Cardiac fibroblast (primary cell): ENCODE data around the gene PGA5.

Source experiments
- DNase-seq, 2 donors: peaks; one replicate each; pipeline versions ENCODE4 v3.0.0 to v3.0.0-alpha.2; 2010; ENCODE audit warnings: low read depth in 2 of 2
- H3K4me3 ChIP-seq, 2 donors: replicated peaks in 1 of 2; 1 replicate in 1 of 2; 2 replicates in 1 of 2; pipeline ENCODE4 v1.5.1; 2011; ENCODE audit warnings: low read depth in 2 of 2, low read length in 2 of 2, mild to moderate bottlenecking in 2 of 2, moderate library complexity in 1 of 2
- CTCF ChIP-seq: IDR thresholded peaks from one replicate; pipeline ENCODE4 v1.5.1; 2011; ENCODE audit warnings: low read depth, mild to moderate bottlenecking, low read length, inconsistent platforms

The PGA5 gene

DNA sequence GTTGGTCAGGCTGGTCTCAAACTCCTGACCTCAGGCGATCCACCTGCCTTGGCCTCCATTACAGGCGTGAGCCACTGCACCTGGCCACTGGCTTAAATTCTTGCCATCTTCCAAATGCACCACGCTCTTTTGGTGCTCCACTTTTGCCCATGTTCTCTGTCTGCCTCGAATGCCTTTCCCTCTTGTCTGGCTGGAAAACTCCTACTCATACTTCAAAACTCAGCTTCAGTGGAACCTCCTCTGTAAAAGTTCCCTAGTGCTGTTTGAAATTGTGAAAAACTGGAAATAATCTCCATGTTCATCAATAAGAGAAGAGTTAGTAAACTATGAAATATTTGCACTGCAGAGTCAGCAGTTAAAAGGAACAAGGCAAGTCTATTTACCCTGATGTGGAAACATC, 42.6 kb downstream of the PGA5 start:
- no peak for TF ChIP-seq CTCF
- DNase-seq: no peak
- no peak overlapping the region for H3K4me3 ChIP-seq

GRCh38 chr11:61287338-61287977, 46.5 kb downstream of the PGA5 start:
- H3K4me3 ChIP-seq: no peak overlapping the region
- DNase-seq: no peak
- TF ChIP-seq CTCF: no peak

DNA sequence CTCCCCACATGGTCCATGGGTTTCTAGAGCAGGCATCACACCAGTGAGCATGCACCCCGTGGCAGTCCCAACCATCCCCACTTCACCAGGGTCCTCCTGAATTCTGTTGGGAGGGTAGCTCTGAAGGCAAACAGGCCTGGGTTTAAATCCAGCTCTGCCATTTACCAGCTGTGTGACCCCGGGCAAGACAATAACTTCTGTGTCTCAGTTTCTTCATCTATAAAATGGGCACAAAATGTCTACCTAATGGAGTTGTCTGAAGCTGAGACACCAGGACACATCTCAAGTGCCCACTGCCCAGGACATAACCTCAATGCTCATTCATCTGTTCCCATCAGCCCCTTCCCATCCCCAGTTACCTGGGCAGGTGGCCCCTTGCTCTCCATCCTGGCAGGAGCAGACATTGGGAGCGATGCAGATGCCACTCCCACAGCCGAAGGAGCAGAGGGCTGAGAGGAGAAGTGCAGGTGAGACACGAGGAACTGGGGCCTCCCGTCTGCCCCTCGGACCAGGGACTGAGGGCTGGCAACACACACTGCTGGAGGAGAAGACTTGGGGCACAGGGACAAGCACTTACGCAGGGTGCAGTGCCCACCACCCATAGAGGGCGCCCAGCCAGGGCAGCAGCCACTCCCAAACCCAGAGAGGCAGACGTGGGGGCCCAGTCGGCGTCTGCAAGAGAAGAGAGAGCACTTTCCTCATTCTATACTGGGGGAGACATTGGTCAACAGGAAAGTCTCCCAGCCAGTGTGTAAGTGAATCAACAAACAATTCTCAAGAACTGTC, 50.1 kb downstream of the PGA5 start:
- no peak for TF ChIP-seq CTCF
- no peak for DNase-seq
- no peak overlapping the region for H3K4me3 ChIP-seq

DNA sequence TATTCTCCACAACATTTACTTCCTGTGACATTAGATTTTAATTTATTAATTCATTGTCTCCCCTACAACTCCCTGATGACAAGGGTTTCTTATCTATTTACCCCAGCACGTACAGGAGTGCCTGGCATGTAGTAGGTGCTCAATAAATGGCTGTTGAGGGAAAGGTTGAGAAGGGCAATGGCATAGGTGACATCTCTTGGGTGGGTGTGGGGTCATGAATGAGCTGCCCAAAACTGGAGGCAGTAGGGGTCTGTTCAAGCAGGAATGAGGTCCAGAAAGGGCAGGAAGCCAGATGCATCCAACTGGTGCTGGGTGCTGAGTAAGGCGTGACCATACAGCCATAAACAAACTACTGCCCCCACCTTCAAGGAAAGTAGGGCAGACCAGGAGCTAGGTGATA, 51.4 kb downstream of the PGA5 start:
- TF ChIP-seq CTCF: no peak
- DNase-seq: no peak

DNA sequence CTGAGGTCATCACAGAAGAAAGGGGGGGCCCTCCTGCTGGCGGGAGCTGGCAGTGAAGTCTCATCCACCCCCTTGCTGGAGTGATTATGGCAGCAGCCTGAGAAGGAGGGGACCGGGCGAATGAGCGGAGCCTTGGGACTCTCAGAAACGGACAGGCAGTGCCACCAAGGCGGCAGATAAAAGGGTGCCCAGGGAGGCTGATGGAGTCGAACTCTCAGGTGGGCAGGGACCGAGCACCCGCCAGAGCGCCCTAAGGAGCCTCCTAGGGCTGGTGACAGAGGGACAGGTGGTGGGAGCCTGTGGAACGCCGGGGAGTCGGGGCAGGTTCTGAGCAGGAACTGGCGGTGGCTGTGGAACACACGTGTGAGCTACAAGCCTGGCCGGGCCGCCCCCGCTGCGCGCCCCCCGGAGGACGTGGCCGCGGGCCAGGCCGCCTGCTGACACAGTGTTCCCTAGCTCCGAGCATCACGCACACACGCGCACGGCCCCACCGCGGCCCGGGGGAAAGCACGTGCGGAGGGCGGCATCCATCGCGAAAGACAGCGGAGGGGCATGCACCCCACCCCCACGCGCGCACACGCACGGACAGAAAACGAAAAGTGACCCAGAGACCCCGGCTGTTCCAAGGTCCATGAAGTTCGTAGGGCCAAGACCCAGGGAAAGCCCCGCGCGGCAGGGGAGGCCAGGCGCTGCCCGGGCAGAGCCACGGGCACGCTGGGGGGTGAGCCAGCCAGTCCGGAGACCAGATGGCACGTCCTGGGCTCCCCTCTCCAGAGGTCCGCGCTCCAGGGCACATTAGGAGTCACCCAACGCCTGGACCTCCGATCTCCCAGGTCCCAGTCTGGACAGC, 53.1 kb downstream of the PGA5 start:
- peak overlapping the region; percentile 55 to 73 for H3K4me3 ChIP-seq
- peak; percentile 10 for TF ChIP-seq CTCF
- peak; percentile 50 to 70 for DNase-seq

More for the DNA sequence above, 51.4 kb downstream of the PGA5 start:
- no peak overlapping the region for H3K4me3 ChIP-seq

DNA sequence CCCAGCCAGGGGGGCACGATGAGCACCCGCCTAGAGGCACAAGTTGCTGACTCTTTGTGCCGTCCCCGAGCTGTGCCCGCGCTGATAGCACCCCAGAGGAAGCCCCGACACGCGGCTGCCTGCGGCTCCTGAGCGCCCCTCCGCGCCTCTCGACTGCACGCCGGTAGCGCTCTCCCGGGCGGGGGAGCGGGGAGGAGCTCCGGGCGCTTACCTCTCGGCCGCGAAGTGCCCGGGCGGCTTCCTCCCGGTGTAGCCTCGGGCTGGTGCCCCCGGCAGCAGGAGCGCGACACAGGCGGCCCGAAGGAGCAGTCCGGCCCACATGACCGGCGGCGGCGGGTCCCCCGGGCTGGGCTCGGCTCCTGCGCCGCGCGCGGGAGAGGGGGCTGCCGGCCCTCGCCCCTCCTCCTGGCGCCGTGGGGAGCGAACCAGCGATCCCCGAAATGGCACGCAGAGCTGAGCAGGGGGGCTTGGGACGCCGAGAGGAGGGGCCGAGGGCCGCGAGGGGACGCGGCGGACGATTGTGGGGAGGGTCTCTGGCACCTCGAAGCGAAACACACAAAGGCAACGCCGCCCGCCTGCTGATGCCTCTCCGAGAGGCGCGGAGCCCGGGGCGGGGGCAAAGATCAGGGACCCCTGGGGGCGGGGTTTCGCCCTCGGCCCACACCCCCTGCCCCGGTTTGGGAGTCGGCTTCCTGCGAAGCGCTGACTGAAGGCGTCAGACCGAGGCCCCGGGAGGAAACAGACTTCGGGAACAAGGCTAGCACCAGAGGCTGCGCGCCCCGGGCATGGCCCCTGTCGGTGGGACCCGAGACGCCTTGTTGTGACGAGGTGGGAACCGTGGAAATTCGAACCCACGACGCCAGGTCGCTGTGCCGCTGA, 54.0 kb downstream of the PGA5 start, which contains the start of gene VWCE:
Gene VWCE, minus strand, starts transcription at position 600 of the 879 bp plus-strand sequence. Its CDS starts 279 bp downstream, at position 321.
- H3K4me3 ChIP-seq: peak within 1 kb of the TSS; percentile 55 to 73
- peak; percentile 37 to 64 for DNase-seq
- peak; percentile 15 for TF ChIP-seq CTCF
